Measurements from ENCODE around the gene SLC2A4RG.
"Not testable (repeated sequence)": the region's sequence is repeated elsewhere in the genome, so short reads cannot be mapped to it uniquely, and the experiment has no call there.

The SLC2A4RG gene

GRCh38 chr20:63775096-63775978, 35.8 kb downstream of the SLC2A4RG start:
- no peak for DNase-seq (ENCODE audit: low read depth in 3 of 3)

DNA sequence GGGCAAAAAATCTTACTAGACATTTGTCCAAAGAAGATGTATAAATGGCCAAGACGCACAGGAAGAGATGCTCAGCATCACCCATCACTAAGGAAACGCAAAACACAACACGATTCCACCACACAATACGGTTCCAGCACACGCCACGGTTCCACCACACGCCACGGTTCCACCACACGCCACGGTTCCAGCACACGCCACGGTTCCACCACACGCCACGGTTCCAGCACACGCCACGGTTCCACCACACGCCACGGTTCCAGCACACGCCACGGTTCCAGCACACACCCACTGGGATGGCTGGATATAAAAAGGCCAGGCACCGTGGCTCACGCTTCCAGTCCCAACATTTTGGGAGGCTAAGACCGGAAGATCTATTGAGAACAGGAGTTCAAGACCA, 37.3 kb downstream of the SLC2A4RG start:
- DNase-seq (ENCODE audit: low read depth in 3 of 3): not testable (repeated sequence)

- DNase-seq (ENCODE audit: low read depth in 3 of 3): no peak
Measured at GRCh38 chr20:63777614-63778013, 38.0 kb downstream of the SLC2A4RG start.

GRCh38 chr20:63778034-63778752, 38.6 kb downstream of the SLC2A4RG start:
- DNase-seq (ENCODE audit: low read depth in 3 of 3): no peak

- no peak for DNase-seq (ENCODE audit: low read depth in 3 of 3)
Measured at GRCh38 chr20:63778857-63779256, 39.3 kb downstream of the SLC2A4RG start.

DNA sequence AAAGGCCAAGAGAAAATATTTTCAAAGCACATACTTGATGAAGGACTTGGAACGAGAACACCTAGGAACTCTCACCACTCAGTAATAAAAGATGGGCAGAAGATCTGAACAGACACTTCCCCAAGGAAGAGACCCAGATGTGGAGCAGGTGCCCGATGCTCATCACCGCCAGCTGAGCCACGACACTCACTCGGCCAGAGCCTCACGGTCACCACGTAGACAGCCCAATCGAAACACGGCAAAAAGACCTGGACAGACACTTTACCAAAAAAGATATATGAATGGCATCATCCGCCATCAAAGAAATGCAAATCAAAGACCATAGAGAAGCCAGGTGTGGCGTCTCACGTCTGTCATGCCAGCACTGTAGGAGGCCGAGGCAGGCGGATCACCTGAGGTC, 41.6 kb downstream of the SLC2A4RG start:
- no peak for DNase-seq (ENCODE audit: low read depth in 3 of 3)

DNA sequence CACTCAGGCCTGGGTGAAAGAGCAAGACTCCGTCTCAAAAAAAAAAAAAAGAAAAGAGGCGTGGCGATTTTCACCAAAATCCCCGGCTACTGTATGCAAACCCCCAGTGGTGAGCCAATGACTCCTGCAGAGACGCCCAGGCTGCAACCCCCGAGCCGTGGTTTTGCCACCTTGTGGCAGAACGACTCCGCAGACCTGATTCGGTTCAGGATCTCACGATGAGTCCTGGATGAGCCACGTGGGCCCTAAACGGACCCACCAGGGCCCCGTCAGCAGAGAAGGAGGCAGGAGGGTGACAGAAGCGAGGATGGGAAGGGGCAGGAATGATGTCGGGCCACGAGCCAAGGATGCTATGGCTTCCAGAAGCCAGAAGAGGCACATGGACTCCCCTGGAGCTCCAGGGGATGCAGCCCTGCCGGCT, 42.5 kb downstream of the SLC2A4RG start:
- no peak for DNase-seq (ENCODE audit: low read depth in 3 of 3)

DNA sequence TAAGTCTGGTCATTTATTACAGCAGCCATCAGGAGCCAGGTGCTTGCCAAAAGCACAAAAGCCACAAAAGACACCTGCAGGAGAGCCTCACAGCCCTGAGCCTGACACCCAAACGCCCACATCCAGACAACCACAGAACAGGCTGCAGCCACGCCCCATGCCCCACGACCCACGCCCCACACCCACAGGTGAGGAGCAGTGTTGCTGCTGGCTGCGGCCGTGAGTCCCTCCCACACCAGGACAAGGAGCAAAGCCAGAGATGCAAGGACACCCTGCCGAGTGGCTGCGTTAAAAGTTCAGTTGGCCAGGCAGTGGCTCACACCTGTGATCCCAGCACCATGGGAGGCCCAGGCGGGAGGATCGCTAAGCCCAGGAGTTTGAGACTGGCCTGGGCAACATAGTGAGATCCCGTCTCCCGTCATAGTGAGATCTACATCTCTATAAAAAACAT, 43.0 kb downstream of the SLC2A4RG start:
- DNase-seq (ENCODE audit: low read depth in 3 of 3): peak in 2 of 3 experiments; percentile 13 to 15

DNA sequence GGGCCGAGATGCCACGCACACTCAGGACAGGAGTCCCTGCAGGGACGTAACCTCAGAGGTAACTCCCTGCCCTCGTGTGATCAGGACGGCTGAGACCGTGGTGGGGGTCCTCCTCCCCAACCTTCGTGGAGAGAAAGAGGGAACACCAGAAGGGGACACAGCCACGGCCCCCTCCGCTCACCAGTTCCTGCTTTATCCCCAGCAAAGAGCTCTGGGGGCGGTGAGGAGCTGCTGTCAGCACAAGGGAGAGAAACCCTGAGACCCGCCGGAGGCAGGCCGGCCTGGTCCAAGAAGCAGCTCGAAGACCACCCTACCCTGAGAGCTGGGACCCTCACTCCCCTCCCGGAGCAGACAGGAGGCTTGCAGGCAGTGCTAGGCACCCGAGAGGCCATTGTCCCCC, 44.4 kb downstream of the SLC2A4RG start:
- DNase-seq (ENCODE audit: low read depth in 3 of 3): no peak

GRCh38 chr20:63785691-63786131, 46.1 kb downstream of the SLC2A4RG start:
- no peak for DNase-seq (ENCODE audit: low read depth in 3 of 3)

GRCh38 chr20:63787302-63787701, 47.7 kb downstream of the SLC2A4RG start:
- DNase-seq (ENCODE audit: low read depth in 3 of 3): no peak

DNA sequence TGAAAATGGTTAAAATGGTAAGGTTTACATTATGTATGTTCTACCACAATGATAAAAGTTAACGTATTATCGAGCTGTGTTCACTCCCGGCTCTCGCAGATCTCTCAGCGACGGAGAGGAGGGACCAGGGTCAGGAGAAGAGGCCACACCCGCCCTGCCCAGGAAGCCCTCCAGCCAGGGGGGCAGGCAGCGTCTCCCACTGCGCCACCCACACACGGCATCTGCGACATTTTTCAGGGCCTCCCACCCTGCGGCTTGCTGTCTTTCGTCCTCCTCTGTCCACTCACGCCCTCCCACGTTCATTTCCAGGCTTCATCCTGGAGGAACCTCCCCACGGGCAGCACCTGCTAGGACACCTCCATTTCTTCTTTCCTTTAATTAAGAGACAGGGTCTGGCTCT, 48.2 kb downstream of the SLC2A4RG start:
- DNase-seq (ENCODE audit: low read depth in 3 of 3): no peak

GRCh38 chr20:63789836-63790571, 50.4 kb downstream of the SLC2A4RG start:
- DNase-seq (ENCODE audit: low read depth in 3 of 3): no peak

DNA sequence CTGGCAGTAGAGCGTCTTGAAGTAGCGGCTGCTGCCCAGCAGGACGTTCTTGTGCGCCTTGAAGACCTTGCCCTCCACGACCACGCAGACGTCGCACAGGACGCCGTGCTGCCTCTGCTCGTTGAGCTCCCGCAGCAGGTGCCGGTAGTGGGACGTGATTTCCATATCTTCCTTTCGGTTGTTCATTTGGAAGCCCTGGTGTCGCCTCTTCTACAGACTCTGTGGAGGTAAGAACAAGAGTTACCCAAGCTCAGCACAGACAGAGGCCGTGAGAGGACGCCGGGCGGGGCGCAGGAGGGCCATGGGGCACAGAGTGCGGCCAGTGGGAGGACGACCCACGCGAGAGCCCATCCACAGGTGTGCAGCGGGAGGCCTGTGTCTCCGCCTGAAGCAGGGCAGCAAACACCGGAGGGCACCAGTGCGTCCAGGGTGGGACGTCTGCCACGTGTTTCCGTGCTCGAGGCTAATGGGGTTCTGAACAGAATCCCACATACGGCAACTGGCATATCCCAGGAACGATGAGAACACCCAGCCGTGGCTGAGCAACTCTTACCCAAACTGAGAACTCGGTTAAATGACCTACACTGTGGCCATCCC, 51.1 kb downstream of the SLC2A4RG start:
- DNase-seq (ENCODE audit: low read depth in 3 of 3): no peak

- no peak for DNase-seq (ENCODE audit: low read depth in 3 of 3)
Measured at GRCh38 chr20:63791497-63792156, 52.1 kb downstream of the SLC2A4RG start.

DNA sequence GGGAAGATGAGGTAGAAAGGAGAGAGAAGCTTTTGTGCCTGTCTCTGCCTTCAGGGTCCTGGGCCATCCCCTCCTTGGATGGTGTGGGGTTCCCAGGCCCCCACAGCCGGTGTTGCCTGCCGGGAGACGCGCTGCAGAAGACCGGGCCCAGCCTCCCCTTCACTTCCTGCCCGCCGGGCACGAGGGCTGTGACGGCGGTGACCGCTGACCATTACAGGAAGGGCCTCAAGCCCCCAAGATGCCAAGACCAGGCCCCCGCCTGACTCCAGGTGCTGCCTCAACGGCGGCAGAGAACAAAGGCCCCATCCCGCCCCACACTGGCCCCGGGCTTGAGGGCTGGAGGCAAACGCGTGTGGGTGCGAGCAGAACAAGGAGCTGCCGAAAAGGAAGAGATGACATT, 53.3 kb downstream of the SLC2A4RG start:
- DNase-seq (ENCODE audit: low read depth in 3 of 3): no peak

Measured in stimulated activated CD4-positive, alpha-beta T cell treated with anti-CD3 and anti-CD28 coated beads, TNF-alpha, amount 100 ng/mL, for 4 hours (primary cell).